ENCODE results near the gene DUSP10. TPM values are rescaled to one million over a fixed set of nuclear protein-coding genes. Genes with fewer than 3 reads are reported as not detected.

Gene DUSP10
- polyA plus RNA-seq, 3 donors: 2.6 to 4.8 (median 3.5) TPM

GRCh38 chr1:221735999-221736398 lies 5.9 kb downstream of the DUSP10 start:
- no peak for DNase-seq

DNA sequence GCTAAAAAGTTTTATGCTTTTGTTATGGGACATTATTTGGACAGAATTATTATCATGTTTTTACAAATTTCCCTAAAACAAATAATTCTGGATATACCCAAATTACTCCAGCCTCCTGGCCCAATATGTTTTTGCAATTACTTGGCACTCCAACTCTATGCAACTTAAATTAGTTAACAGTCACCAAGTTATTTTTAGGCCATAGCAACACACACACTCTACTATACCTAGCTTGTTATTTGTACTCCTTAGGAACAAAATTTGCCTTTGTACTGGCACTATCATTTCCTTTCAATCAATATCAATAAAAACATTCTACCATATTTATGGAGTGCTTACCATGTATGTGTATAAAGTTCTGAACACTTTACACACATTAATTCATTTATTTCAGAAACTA lies 7.7 kb downstream of the DUSP10 start:
- no peak for DNase-seq

DNA sequence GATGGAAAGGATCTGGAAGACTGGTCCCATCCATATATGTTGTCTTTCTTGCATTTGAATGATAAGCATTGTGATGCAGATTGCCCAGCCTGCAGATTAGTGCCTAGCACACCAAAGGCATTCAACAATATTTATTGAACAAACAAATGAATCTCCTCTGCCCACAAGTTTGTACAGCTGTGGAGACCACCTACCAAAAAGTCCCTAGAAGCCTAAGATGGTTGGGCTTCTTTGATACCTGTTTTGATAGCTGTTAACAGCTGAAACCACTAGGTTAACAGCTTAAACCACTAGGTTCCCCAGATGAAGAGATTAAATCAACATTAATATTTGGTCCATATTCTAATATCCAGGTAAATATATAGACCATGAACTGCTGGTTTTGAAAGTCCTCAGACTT lies 9.8 kb downstream of the DUSP10 start:
- no peak for DNase-seq

DNA sequence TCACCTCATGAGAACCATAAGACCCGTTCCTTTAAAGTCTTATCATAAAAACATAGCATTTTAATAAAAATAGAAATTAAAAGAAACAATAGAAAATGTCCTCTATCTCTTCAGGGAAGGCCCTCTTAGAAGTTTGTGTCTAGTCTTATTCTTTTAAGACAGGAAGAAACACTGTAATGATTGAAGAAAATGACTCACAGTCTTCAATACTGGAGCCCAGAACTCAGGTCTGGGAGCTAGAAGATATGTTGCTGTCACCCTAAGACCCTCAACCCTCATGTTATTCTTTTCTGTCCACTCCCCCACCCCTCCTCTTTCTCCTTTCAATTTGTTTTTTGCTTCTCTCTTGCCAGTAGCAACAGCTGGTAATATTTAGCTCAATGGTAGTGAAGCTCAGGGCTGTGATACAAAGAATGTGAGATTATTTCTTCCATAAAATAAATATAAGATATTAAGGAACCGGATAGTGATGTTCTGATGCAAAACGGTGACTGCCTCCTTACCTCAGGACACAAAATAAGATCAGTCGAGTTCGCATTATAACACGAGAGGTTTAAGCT lies 12.0 kb downstream of the DUSP10 start:
- DNase-seq: no peak

DNA sequence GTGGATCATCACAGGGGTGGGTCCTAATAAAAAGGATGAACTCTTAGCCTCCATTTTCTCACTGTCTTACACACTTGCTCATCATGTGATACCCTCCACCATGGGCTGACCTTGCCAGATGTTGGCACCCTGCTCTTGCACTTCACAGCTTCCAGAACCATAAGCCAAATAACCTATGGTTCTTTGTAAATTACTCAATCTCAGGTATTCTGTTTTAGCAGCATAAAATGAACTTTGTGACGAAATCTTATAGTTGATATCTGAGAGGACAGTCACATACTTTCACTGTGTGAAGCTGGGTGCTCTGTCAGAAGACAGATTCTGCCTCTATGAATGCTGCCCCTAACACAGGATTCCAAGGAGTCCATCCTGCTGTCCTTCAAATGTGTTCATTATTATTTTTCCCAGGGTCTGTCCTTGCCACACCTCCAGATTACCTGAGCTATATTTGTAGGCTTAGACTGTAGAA lies 13.8 kb downstream of the DUSP10 start:
- no peak for DNase-seq

DNA sequence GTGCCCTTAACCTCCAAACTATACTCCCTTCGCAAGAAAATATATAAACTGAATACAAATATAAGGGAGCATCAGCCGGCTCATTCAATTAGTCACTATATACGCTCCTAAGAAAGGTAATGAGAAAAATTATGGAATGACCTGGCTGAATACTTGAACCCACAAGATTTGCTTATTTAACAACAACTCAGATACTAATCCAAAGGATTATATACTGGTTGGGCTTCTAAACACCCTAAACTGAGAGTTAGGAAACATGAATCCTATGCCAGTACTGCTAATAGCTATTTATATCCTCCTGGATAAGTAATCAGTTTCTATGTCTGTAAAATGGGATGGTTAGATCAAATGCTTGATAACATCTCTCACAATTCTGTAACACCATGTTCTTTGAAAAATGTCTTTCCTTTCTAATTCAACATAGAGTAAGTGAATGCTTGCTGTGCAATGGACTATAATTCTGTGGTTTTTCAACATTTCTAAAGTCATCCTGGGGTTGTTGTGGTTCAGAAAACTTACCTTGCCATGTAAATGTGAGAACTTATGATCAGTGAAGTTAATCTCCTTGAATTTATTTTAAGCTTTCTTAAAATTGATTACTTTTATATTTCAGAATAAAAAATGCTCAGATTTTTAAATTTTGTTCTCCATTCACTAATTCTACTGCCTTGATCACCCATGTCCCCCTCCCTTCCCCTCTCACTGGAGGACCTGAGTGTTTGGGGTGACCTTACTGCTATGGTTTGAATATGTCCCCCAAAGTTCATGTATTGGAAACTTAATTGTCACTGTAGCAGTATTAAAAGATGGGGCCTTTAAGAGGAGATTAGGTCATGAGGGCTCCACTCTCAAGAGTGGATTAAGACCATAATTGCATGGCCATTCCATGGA lies 14.5 kb downstream of the DUSP10 start:
- no peak for DNase-seq

DNA sequence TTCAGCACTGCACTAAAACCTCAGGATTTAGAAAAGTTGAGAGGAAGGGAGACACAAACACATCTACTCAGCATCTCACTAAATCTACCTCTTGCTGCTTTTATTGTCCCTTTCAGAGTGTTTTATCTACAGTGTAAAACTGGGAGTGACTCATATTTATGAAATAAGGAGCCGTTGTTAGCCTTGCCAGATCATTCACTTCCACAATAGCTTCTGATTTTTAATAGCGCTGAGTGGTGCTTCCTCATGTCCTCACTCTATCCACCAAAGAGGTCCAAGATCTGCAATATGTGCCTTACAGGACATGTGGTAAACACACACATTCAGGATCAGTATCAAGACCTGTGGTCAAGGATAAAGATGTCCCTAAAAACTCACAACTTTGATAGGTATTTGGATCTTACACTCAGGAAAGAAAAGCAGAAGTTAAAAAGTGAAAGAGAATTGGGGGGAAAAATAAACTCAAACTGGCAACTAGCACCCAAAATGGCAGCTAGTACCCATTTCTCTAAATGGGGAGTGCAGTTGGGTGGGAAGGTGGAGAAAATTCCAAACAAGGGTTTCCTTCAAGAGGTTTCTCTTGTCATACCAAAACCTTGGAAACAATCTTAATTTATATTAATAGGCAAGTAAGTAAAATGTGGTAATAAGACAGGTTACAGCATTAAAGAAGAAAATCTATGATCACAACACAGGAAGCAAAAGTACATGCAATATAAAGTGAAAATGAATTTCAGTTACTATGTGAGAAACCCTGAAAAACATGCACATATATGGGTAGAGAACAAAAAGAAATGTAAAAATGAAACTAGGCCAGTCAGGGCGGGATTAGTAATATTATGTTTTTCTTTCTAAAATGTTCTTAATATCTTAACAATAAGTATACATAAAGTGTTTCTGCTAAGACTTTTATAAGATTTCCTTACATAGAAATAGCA lies 15.9 kb downstream of the DUSP10 start:
- DNase-seq: no peak

DNA sequence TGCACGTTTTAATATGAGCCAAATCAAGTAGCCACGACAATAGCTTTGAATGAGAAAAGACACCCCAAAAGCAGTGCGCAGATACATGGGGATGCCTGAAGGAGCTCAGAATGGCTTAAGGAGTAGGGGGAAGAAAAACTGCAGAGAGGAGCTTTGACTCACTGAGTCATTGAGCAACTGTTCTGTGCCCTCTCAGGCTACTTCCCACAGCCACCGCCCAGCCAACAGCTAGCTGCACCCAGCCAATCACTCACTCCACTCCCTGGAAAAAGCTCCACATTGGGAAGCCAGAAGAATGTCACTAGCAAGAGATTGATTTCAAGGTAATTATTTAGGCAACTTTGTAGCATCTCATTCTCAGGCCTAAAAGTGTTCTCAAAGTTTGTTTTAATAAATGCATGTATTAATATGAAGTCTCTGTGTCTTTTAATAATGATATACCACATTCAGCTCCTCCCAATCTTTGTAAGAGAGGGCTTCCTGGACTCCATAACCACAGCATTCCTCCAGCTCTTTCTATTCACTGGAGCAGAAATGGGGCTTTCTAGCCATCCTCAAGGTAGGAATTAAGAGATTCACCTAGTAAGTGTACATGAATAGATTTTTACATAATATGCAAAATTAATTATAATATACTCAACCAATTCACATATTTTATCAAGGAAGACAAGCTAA lies 16.8 kb downstream of the DUSP10 start:
- no peak for DNase-seq

GRCh38 chr1:221723848-221724236 lies 18.0 kb downstream of the DUSP10 start:
- no peak for DNase-seq

- DNase-seq: no peak
Observed at GRCh38 chr1:221723018-221723847, 18.7 kb downstream of the DUSP10 start.

DNA sequence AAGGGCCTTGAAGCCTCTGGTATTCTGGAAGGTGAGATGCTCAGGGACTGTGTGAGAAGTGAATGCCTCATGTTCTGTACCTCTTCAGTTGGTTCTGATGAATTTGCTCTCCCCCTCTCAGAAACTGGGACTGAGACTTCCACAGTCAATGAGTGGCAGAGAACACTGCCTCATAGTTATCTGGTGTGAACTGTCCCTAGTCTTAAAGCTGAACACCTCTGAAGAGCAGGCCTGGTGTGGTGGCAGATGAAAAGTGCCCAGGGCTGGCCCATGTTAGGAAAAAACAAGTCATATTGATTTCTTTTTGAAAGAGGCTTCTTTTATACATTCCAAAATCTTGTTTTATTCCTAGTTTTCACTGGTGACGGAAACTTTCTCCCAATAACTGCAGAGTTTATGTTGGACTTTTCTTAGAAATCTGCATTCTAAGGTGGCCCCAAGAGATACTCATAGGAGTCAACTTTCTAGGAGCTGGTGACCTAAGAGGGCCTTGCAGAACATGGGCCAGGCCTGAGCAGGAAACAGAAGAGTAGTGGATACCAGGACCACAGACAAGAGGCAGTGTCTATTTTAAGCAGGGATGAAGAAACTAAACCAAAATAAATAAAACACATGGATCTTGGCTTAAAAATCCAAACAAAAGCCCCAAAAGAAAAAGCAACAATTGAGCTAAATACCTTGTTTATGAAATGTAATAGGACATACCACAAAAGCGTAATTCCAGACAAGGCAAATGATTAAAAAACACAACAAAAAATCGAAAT lies 19.5 kb downstream of the DUSP10 start:
- no peak for DNase-seq

DNA sequence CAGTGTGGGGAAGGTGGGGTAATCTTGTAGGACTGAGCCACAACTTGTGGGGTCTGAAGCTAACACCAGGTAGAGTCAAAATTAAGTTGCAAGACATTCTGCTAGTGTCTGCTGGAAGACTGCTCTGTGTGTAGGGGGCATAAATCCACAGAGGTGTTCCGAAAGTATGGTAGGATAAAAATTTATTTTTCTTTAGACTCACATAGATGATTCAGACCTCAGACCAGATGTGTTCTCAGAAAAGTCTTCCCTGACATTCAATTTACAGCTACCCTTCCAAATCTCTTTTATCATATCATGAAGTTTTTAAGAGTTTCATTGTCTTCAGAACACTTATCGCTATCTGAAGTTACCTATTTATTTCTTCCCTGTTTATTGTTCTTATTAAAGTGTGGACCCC lies 21.3 kb downstream of the DUSP10 start:
- no peak for DNase-seq

- DNase-seq: no peak
Observed at GRCh38 chr1:221719987-221720386, 21.9 kb downstream of the DUSP10 start.

DNA sequence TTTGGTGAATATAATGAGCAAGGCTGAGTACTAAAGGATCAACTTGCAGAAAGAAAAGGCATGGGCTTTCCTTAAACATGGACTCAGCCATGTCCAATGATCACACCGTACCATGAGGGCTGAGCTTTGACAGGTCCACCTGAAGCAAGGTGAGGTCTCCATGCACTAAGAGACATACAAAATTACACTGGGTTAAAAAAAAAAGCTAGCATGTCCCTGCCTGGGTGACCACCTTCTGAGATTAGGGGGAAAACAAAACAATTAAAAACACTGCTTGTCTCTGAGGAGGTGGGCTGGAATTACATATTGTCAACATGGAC lies 22.7 kb downstream of the DUSP10 start:
- DNase-seq: no peak

GRCh38 chr1:221718381-221719277 lies 23.3 kb downstream of the DUSP10 start:
- peak; percentile 80 for DNase-seq

GRCh38 chr1:221717485-221717853 lies 24.4 kb downstream of the DUSP10 start:
- DNase-seq: no peak

- no peak for DNase-seq
Observed at GRCh38 chr1:221716713-221717484, 25.0 kb downstream of the DUSP10 start.

Measured in renal pelvis (tissue), 4 donors.